MM.1S (cell line): Measurements from ENCODE around the gene ITGA2B.

Experiments
- CTCF ChIP-seq: fragments of 300-600 bp; sonication (generic); IDR thresholded peaks from 2 replicates; pipeline ENCODE4 v1.5.1; 2016; ENCODE audit warnings: antibody characterized with exemption, low read length, mixed read lengths
- EZH2 ChIP-seq: fragments of 300-600 bp; sonication (generic); optimal IDR thresholded peaks from 2 replicates; pipeline ENCODE3; 2017; ENCODE audit warnings: low read depth, mild to moderate bottlenecking, antibody characterized with exemption, low read length, mixed read lengths

GRCh38 chr17:44362459-44362948 lies 26.9 kb downstream of the ITGA2B start:
- TF ChIP-seq CTCF (no peak), EZH2 (no peak)
